Adrenal gland (tissue), 5 donors: ENCODE data around the gene LPIN1.

Source experiments
- CTCF ChIP-seq, 6 experiments: fragments of 450-650 bp in 4 of 6; fragments of 200-600 bp in 2 of 6; sonication (generic) in 1 of 6; IDR thresholded peaks; 1 replicate in 5 of 6; 2 replicates in 1 of 6; pipeline versions ENCODE4 v1.5.1 to v1.8.0; 2016 to 2021; ENCODE audit warnings: antibody characterized with exemption in 6 of 6, mild to moderate bottlenecking in 2 of 6, moderate library complexity in 1 of 6
- POLR2A ChIP-seq, 2 donors: fragments of 450-650 bp; IDR thresholded peaks; one replicate each; pipeline ENCODE4 v1.6.1; 2017; ENCODE audit warnings: antibody characterized with exemption in 2 of 2, mild to moderate bottlenecking in 2 of 2, moderate library complexity in 1 of 2
- donor health status: DM: no; HTN: no; CAD: no.

- no peak for TF ChIP-seq CTCF (IDR thresholded peaks at IDR 0.05)
- TF ChIP-seq POLR2A (IDR thresholded peaks at IDR 0.05): no peak
Measured at GRCh38 chr2:11769516-11769915, 23.1 kb downstream of the LPIN1 start.
